Stimulated activated CD8-positive, alpha-beta memory T cell treated with anti-CD3 and anti-CD28 coated beads, Interleukin-2, amount 100 ng/mL, for 1 hour (primary cell): ENCODE data around the gene CCND1.
A peak's percentile ranks its signal among the peaks of the same experiment; 100 is the strongest.
"Not testable (repeated sequence)": the region's sequence is repeated elsewhere in the genome, so short reads cannot be mapped to it uniquely, and the experiment has no call there.

Experiments used
- DNase-seq, 2 donors: peaks; one replicate each; pipeline ENCODE4 v3.0.0-alpha.2; 2020; ENCODE audit warnings: low read depth in 2 of 2

Gene CCND1

GRCh38 chr11:69666261-69666660 lies 25.3 kb downstream of the CCND1 start:
- DNase-seq: no peak

GRCh38 chr11:69666752-69667536 lies 26.0 kb downstream of the CCND1 start:
- DNase-seq: no peak

GRCh38 chr11:69667619-69668604 lies 27.0 kb downstream of the CCND1 start:
- DNase-seq: no peak

- no peak for DNase-seq
Measured at GRCh38 chr11:69669486-69669885, 28.5 kb downstream of the CCND1 start.

- DNase-seq: peak; percentile 8 to 32
Measured at GRCh38 chr11:69670158-69670845, 29.3 kb downstream of the CCND1 start.

GRCh38 chr11:69671734-69672465 lies 30.9 kb downstream of the CCND1 start:
- no peak for DNase-seq

- DNase-seq: no peak
Measured at GRCh38 chr11:69674267-69674885, 33.4 kb downstream of the CCND1 start.

- peak; percentile 88 to 92 for DNase-seq
Measured at GRCh38 chr11:69674886-69675714, 34.1 kb downstream of the CCND1 start, which contains the start of gene LTO1. TSS of gene LTO1 (minus strand) at chr11:69675353. CDS start at chr11:69675239, 114 bp downstream.

GRCh38 chr11:69677749-69678148 lies 36.8 kb downstream of the CCND1 start:
- no peak for DNase-seq

- no peak for DNase-seq
Measured at GRCh38 chr11:69680688-69681087, 39.7 kb downstream of the CCND1 start.

- DNase-seq: no peak
Measured at GRCh38 chr11:69682221-69682620, 41.3 kb downstream of the CCND1 start.

GRCh38 chr11:69682681-69683326 lies 41.8 kb downstream of the CCND1 start:
- DNase-seq: no peak

GRCh38 chr11:69683764-69684333 lies 42.9 kb downstream of the CCND1 start:
- DNase-seq: no peak

- DNase-seq: no peak
Measured at GRCh38 chr11:69684651-69685050, 43.7 kb downstream of the CCND1 start.

- DNase-seq: no peak
Measured at GRCh38 chr11:69685348-69685747, 44.4 kb downstream of the CCND1 start.

GRCh38 chr11:69686452-69686851 lies 45.5 kb downstream of the CCND1 start:
- DNase-seq: no peak

- no peak for DNase-seq
Measured at GRCh38 chr11:69686856-69687255, 45.9 kb downstream of the CCND1 start.

GRCh38 chr11:69687969-69688771 lies 47.2 kb downstream of the CCND1 start:
- DNase-seq: not testable (repeated sequence)
